ENCODE results near the gene SERF1B.
"Not testable (repeated sequence)": the region's sequence is repeated elsewhere in the genome, so short reads cannot be mapped to it uniquely, and the experiment has no call there.

GRCh38 chr5:70056289-70056942 lies 31.4 kb downstream of the SERF1B start:
- TF ChIP-seq CTCF, POLR2A (IDR thresholded peaks at IDR 0.05): not testable (repeated sequence)

All from Peyer's patch (tissue), 4 donors.